AG10803 (cell line): ENCODE data around the gene KRAS.
A peak's percentile ranks its signal among the peaks of the same experiment; 100 is the strongest.
"Not testable (repeated sequence)": the region's sequence is repeated elsewhere in the genome, so short reads cannot be mapped to it uniquely, and the experiment has no call there.

ENCODE experiments used
- DNase-seq: peaks from one replicate; pipeline ENCODE4 v3.0.0; 2010; ENCODE audit warnings: low read depth
- H3K4me3 ChIP-seq: 2 replicates; pipeline ENCODE4 v1.5.1; 2011; ENCODE audit warnings: mild to moderate bottlenecking, low read length, control low read depth
- TF ChIP-seq, protein P1 (sequence below): conservative IDR thresholded peaks from 2 replicates; pipeline ENCODE4 v1.5.1; 2011; ENCODE audit warnings: mild to moderate bottlenecking, low read length, control low read depth, inconsistent platforms

KRAS gene

DNA sequence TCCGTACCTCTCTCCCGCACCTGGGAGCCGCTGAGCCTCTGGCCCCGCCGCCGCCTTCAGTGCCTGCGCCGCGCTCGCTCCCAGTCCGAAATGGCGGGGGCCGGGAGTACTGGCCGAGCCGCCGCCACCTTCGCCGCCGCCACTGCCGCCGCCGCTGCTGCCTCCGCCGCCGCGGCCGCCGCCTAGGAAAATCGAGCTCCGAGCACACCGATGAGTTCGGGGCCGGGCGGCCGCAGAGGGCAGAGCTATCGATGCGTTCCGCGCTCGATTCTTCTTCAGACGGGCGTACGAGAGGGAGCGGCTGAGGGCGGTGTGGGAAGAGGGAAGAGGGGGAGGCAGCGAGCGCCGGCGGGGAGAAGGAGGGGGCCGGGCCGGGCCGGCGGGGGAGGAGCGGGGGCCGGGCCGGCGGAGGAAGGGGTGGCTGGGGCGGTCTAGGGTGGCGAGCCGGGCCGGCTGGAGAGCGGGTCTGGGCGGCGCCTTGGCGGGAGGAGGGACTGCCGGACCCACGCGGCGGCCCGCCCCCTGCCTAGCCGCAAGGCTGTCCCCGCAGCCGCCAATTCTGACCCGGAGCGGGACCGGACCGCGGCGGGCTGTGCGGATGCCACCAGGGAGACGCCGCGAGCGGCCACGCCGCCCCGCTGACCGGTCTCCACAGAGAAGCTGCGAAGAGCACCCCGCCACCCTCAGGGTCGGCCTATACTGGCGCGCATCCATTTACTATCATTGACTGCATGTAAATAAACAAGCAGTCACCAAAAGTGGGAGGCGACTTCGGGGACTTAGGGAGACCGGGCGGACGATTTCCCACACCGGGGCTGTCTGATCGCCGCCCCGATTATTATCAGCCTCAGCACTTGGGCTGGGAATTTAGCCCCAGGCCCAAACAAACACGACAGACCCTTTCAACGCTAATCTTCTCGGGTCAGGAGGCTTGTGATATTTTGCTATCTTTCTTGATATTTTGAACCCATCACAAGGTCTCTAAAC lies at the start of gene KRAS:
Gene KRAS (minus strand): TSS at position 186 of the 987 bp plus-strand sequence.
- TF ChIP-seq, protein P1, sequence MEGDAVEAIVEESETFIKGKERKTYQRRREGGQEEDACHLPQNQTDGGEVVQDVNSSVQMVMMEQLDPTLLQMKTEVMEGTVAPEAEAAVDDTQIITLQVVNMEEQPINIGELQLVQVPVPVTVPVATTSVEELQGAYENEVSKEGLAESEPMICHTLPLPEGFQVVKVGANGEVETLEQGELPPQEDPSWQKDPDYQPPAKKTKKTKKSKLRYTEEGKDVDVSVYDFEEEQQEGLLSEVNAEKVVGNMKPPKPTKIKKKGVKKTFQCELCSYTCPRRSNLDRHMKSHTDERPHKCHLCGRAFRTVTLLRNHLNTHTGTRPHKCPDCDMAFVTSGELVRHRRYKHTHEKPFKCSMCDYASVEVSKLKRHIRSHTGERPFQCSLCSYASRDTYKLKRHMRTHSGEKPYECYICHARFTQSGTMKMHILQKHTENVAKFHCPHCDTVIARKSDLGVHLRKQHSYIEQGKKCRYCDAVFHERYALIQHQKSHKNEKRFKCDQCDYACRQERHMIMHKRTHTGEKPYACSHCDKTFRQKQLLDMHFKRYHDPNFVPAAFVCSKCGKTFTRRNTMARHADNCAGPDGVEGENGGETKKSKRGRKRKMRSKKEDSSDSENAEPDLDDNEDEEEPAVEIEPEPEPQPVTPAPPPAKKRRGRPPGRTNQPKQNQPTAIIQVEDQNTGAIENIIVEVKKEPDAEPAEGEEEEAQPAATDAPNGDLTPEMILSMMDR, result no peak
- peak within 1 kb of the TSS; percentile 89 for H3K4me3 ChIP-seq
- DNase-seq, result peak; percentile 99

- peak; percentile 31 for DNase-seq
- H3K4me3 ChIP-seq, result no peak overlapping the region
- TF ChIP-seq, protein P1, result no peak
Observed at GRCh38 chr12:25296381-25296780, 45.7 kb upstream of the KRAS start.

- peak; percentile 49 for DNase-seq
- TF ChIP-seq, protein P1, result no peak
- H3K4me3 ChIP-seq, result no peak overlapping the region
Observed at GRCh38 chr12:25295361-25295760, 44.6 kb upstream of the KRAS start.

- TF ChIP-seq, protein P1, result no peak
- no peak for DNase-seq
- H3K4me3 ChIP-seq, result no peak overlapping the region
Observed at GRCh38 chr12:25293653-25294052, 42.9 kb upstream of the KRAS start.

DNA sequence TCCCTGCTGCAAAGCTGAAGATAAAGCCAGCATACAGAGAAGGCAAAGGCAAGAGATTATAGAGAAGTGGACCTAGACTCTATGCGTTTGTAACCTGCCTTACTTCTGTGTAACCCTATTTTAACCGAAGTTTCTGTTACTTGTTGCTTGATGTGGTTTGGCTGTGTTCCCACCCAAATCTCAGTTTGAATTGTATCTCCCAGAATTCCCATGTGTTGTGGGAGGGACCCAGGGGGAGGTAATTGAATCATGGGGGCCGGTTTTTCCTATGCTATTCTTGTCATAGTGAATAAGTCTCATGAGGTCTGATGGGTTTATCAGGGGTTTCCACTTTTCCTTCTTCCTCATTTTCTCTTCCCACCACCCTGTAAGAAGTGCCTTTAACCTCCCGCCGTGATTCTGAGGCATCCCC lies 42.1 kb upstream of the KRAS start:
- H3K4me3 ChIP-seq, DNase-seq: not testable (repeated sequence)

GRCh38 chr12:25287610-25288009 lies 36.9 kb upstream of the KRAS start:
- no peak for DNase-seq
- TF ChIP-seq, protein P1, result no peak
- H3K4me3 ChIP-seq, result no peak overlapping the region

DNA sequence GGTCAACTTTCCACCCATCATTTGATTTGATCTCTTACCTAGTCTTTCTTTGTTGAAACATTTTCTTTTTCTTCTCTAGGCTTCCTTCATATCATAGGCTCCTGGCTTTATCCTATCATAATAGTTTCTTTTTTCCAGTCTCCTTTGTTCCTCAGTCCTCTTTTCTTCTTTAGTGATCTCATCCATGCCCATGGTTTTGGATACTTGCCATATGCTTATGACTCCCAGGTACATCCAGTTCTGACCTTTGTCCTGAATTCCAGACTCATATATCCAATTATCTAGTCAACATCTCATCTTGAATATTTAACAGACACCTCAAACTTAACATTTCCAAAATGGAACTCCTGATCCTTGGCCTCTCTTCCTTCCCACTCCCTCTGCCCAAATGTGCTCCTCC lies 36.1 kb upstream of the KRAS start:
- no peak for DNase-seq
- TF ChIP-seq, protein P1, result no peak
- H3K4me3 ChIP-seq, result no peak overlapping the region
